NCI-H187 treated with DMSO at 0.1 percent for 48 hours (cell line): ENCODE measurements around the gene KIF26B.

ENCODE experiments used
- DNase-seq: peaks from one replicate; lab custom pipeline; 2025; lab: John Stamatoyannopoulos, UW

KIF26B gene

GRCh38 chr1:245428681-245429080 is 273.9 kb downstream of the KIF26B start:
- DNase-seq: no peak

GRCh38 chr1:245431706-245432105 is 276.9 kb downstream of the KIF26B start:
- no peak for DNase-seq

GRCh38 chr1:245432228-245432875 is 277.6 kb downstream of the KIF26B start:
- no peak for DNase-seq

DNA sequence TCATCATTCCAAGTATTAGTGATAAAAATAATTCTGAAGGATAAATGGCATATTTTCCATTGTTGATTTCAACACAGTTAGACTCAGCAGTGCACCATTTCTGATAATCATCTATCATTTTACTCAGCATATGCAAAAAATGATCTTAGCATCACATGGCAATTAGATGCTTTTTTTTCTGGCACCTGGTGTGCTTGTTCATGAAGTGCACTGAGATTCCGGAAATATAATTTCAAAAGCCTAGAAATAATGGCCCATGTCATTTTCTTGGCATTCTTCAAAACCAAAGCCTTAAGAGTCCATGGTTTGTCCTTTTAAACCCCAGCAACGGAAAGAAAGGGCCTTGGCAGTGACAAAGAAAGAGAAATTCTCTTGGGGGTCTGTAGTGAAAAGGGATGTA is 278.8 kb downstream of the KIF26B start:
- DNase-seq: no peak

- DNase-seq: no peak
Measured at GRCh38 chr1:245434280-245434679, 279.5 kb downstream of the KIF26B start.

GRCh38 chr1:245436407-245436806 is 281.6 kb downstream of the KIF26B start:
- no peak for DNase-seq

DNA sequence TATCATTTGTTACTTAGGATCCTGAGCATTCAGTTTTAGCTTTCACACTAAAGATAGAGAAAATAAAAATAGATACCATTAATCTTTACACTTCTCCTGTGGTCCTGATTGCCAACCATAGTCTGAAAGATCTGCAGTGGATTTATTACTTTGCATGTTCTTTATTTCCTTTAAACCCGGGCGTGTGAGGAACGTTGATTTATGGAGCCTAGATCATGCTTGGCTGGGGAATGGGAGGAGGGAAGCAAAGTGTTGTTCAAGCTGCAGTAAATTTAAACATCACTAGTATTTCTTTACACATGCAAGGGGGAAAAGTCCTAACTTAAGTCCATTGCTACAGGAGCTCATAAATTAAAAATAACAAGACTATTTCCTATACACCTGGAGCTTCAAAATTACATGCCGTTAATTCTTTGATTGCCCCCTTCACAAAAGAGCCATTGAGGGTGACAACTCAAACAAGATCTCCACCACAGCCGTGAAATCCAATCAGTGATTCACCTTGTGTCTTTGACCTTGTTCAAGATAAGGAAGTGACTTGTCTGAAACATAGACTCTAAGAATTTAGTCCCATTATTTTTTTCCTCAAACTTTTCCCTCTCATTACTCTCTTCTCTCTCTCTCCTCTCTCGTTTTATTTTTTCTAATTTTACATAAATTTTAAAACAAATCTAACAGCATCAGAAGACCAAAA is 282.7 kb downstream of the KIF26B start:
- DNase-seq: no peak

DNA sequence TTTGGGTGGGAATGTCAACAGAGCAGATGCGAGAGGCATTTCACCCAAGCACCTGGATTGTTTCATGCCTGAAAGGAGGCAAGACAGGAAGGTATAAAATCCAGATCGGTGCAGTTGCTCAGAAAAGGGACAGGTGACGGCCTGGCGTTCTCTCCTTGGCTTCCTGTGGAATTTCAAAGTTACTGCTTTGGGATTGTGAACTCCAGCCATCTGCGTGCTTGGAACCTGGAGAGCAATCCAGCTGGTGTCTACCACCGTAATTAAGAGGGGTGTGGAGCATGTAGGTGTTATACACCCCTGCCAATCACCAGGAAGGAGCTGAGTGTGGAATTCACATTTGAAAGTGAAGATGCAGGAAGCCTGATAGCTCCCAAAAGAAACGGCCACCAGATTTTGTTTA is 286.1 kb downstream of the KIF26B start:
- DNase-seq: no peak

- DNase-seq: no peak
Measured at GRCh38 chr1:245441689-245442088, 286.9 kb downstream of the KIF26B start.

- no peak for DNase-seq
Measured at GRCh38 chr1:245444147-245444828, 289.5 kb downstream of the KIF26B start.

DNA sequence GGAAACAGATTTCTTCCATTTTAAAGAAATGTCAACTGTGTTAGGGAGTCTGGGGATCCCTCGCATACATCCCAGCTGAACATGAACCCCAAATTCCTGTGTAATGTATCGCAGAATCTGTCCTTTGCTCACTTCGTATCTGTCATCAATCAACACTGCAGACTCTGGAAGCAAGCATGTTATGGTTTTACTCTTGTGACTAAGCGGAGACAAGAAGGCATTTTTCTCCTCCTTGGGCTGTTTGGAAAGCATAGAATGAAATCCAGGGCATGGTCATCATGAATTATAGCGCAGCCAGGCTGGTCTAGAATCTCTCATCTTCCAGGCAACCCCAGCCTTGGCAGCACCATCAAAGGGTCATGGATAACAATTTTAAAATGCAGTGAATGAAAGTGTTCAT is 290.2 kb downstream of the KIF26B start:
- no peak for DNase-seq

GRCh38 chr1:245448531-245448930 is 293.7 kb downstream of the KIF26B start:
- DNase-seq: no peak

DNA sequence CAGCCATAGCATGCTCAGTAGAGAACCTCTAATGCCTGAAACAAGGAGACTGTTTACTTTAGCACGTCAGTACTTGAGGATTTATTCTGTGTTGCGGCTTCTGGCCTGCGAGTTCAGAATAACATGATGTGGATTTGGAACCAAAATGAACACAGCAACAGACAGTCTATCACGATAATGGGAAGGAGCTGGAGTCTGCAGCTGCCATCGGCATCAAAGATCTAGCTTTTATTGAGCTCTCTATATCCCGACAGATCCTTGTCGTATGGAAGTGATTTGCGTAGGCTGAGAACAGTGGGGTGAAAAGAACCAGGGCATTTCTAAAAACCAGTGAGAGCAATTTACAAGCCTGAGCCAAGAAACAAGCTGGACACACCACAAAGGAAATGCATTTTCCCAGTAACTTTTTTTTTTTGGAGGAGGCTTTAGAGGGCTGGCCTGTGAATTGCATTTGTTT is 294.2 kb downstream of the KIF26B start:
- DNase-seq: no peak

GRCh38 chr1:245453541-245453940 is 298.8 kb downstream of the KIF26B start:
- no peak for DNase-seq

- DNase-seq: no peak
Measured at GRCh38 chr1:245454051-245454450, 299.3 kb downstream of the KIF26B start.

GRCh38 chr1:245457562-245457961 is 302.8 kb downstream of the KIF26B start:
- no peak for DNase-seq

DNA sequence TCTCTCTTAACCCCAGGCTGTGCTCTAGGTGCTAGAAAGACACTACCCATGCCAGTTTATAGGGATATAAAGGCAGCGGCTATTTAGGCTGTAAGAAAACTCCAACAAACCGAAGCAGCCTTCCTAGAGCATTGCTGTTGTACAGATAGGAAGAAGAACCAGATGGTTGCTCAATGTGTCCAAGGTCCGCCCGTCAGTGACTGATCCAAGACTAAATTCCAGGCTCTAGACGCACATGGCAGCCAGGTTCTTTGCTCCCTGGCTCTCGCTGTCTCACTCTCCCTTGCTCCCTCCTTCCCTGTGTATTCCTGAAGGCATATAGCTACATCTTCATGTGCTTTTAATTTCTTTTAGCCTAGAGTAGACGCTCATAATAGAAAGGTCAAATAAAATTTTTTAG is 303.4 kb downstream of the KIF26B start:
- DNase-seq: no peak

GRCh38 chr1:245458761-245459174 is 304.0 kb downstream of the KIF26B start:
- no peak for DNase-seq

GRCh38 chr1:245459621-245460020 is 304.8 kb downstream of the KIF26B start:
- DNase-seq: no peak

- DNase-seq: no peak
Measured at GRCh38 chr1:245461681-245462080, 306.9 kb downstream of the KIF26B start.

- DNase-seq: no peak
Measured at GRCh38 chr1:245462161-245462560, 307.4 kb downstream of the KIF26B start.

GRCh38 chr1:245463392-245464165 is 308.8 kb downstream of the KIF26B start:
- no peak for DNase-seq
